CD4-positive, alpha-beta T cell treated with Interleukin-21 for 1 hour (primary cell): ENCODE measurements around the gene OR2S2.
"Not testable (repeated sequence)": the region's sequence is repeated elsewhere in the genome, so short reads cannot be mapped to it uniquely, and the experiment has no call there.

ENCODE experiments used
- DNase-seq: peaks from one replicate; pipeline ENCODE4 v3.0.0-alpha.2; 2020

Gene OR2S2

GRCh38 chr9:35958104-35958837 is at the start of gene OR2S2:
OR2S2 (minus strand) TSS chr9:35958154; CDS start chr9:35958098, 56 bp downstream.
- DNase-seq: no peak

DNA sequence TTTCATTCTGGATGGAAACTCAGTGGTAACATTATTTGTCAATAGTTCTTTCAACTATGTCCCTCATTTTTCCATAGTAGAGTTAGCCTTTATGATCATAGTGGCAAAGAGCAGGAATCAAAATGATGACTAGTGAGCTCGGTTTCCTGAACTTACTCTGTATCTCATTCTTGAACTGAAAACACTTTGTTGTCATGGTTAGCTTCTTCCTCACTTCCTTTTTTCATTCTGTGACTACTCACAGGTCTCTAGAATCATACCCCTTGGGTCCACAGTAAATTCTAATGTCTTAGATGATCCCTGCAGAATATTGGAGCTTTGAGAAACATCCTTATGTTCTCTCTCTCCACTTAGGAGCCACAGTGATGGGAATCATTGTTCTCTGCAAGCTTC is 49.4 kb upstream of the OR2S2 start:
- DNase-seq: no peak

DNA sequence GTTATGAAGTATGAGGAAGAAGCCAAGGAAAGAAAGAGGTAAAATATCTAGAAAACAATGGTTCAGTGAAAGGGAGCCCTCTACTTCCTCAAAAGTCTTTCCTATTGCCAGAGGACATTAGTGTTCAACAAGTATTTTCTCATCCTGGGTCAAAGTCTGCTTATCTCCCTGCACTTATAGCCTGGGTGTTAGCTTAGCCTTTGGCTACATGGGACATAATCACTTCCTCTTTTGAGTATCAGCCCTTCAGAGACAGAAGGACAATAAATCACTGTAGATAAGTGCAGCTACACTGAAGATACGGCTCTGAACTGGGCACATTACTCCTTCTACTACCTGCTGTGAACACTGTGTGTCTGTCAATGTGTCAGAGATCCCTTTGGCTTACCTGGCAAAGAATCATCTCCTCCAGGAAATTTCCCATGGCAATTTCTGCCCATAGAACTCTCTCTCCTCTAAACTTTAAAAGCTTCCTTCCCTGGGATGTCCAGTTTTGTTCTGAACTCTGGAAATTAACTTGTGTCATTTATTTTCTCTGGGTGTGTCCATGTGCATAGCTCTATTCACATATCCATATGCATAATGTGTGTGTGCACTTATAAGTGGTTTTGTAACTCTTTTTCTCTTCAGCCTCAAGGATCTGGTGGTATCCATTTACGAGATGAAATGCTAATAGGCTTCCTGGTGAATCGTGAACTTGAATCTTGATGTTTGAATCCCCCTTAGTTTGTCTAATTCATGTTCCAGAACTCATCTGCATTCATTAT is 48.8 kb upstream of the OR2S2 start:
- no peak for DNase-seq

GRCh38 chr9:36005891-36006290 is 47.9 kb upstream of the OR2S2 start:
- DNase-seq: no peak

GRCh38 chr9:35998333-35998732 is 40.4 kb upstream of the OR2S2 start:
- DNase-seq: no peak

DNA sequence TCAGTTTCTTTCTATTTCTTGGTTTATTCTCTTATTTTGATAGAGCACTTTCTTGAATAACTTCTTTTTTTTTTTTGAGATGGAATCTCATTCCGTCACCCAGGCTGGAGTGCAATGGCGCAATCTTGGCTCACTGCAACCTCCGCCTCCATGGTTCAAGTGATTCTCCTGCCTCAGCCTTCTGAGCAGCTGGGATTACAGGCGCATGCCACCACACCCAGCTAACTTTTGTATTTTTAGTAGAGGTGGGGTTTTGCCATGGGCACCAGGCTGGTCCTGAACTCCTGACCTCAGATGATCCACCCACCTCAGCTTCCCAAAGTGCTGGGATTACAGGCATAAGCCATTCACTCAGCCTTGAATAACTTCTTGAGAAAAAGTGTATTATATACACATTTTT is 39.1 kb upstream of the OR2S2 start:
- DNase-seq: not testable (repeated sequence)

GRCh38 chr9:35996358-35996970 is 38.5 kb upstream of the OR2S2 start:
- no peak for DNase-seq

- no peak for DNase-seq
These were observed 37.0 kb upstream of the OR2S2 start for GRCh38 chr9:35994959-35995358.

- no peak for DNase-seq
These were observed 36.2 kb upstream of the OR2S2 start for GRCh38 chr9:35993976-35994720.

DNA sequence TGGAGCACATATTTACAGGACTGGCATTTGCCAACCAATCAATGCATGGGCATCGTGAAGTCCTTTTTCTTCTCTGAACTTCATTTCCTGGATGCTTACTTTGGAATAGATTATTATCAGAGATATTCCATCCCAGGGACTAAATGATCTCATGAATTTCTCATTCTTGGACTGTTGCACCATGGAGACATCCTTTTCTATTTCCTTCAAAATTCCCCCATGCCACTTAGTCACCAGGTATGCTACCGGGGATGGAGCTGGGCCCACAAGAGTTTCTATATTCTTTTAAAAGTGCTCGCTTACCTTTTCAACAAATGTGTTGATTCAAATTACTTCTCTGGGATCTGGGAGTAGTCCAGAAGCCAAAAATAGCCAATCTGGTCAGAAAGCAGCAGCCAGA is 35.2 kb upstream of the OR2S2 start:
- not testable (repeated sequence) for DNase-seq

DNA sequence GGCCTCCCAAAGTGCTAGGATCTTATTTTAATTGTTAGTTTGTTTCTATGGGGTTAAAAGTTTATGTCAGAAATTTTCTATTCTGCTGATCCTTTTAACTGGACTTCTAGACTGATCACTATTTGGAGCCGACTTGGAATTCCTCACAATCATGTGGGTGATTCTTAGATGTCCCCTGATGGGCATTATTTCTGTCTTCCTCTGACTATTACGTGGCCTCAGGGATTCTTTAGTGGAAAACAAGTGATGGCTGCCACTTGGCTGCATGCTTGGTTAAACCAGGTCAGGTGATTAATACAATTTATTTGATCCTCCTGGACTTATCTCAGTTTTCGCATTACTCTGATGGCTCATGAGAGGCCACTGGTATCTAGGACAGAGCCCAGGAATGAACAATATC is 32.2 kb upstream of the OR2S2 start:
- no peak for DNase-seq

- DNase-seq: no peak
These were observed 26.1 kb upstream of the OR2S2 start for GRCh38 chr9:35984021-35984420.

- DNase-seq: no peak
These were observed 23.7 kb upstream of the OR2S2 start for GRCh38 chr9:35981699-35982098.

GRCh38 chr9:35980289-35981011 is 22.5 kb upstream of the OR2S2 start:
- DNase-seq: no peak

GRCh38 chr9:35978792-35979191 is 20.8 kb upstream of the OR2S2 start:
- DNase-seq: no peak

DNA sequence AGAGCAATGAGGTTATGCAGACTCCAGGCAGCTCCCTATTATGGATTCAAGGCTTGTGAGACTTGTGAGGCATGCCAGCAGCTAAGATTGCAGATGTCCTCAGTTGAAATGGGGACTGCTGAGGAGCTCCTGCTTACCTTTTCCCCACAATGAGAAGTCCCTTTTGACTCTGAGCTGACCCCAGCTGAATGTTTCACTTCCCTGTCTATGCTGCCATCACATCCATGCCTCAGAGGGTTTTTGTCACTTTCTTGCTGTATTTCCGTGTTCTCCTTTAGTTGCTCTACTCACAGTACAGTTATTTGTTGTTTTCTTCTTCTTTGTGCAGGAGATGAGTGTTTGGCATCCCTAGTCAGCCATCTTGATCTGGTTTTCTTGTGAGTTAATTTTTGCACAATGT is 18.8 kb upstream of the OR2S2 start:
- DNase-seq: no peak

GRCh38 chr9:35974800-35975199 is 16.8 kb upstream of the OR2S2 start:
- no peak for DNase-seq

DNA sequence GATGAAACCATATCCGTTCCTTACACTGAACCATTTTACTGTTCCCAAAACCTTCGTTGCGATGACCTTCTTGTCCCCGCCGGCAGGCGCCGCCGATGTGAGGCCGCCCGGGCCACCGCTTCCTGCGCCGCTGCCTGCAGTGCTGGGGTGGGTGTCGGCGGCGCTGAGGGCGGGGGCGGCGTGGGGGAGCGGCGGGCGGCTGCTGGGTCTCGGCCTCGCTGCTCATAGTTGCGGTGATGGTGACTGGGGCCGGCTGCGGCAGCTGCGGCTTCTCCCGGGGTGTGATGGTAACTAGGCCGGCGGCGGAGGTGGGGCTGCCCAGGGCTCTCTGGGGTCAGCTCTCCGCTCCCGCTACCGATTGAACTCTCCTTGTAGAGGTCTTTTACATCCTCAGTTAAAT is 14.1 kb upstream of the OR2S2 start:
- peak; percentile 11 for DNase-seq

GRCh38 chr9:35967042-35967441 is 9.1 kb upstream of the OR2S2 start:
- DNase-seq: no peak

- no peak for DNase-seq
These were observed 8.5 kb upstream of the OR2S2 start for GRCh38 chr9:35966433-35966832.

- no peak for DNase-seq
These were observed 7.1 kb upstream of the OR2S2 start for GRCh38 chr9:35965011-35965410.

GRCh38 chr9:35962126-35962906 is 4.4 kb upstream of the OR2S2 start:
- no peak for DNase-seq
